GM08714 (cell line): ENCODE measurements around the gene TTC23.

ENCODE experiments used
- H3K4me3 ChIP-seq: fragments of 200-500 bp; sonication (Bioruptor generic); 2 replicates; pipeline ENCODE4 v1.5.1; 2014; ENCODE audit warnings: mild to moderate bottlenecking, low read length, inconsistent platforms
- ZNF274 ChIP-seq: IDR thresholded peaks from 2 replicates; pipeline ENCODE4 v1.6.1; 2012; ENCODE audit warnings: mild to moderate bottlenecking, low read depth, low read length

TTC23 gene

GRCh38 chr15:99187936-99188335 lies 61.4 kb downstream of the TTC23 start:
- TF ChIP-seq ZNF274 = no peak
- no peak overlapping the region for H3K4me3 ChIP-seq

GRCh38 chr15:99185414-99186130 lies 63.8 kb downstream of the TTC23 start:
- no peak for TF ChIP-seq ZNF274
- no peak overlapping the region for H3K4me3 ChIP-seq

- no peak overlapping the region for H3K4me3 ChIP-seq
- no peak for TF ChIP-seq ZNF274
These were observed 66.6 kb downstream of the TTC23 start for GRCh38 chr15:99182791-99183190.

- TF ChIP-seq ZNF274 = no peak
These were observed 67.8 kb downstream of the TTC23 start for GRCh38 chr15:99181545-99181971.

GRCh38 chr15:99180964-99181306 lies 68.4 kb downstream of the TTC23 start:
- TF ChIP-seq ZNF274 = no peak
- H3K4me3 ChIP-seq = no peak overlapping the region

More at GRCh38 chr15:99181545-99181971, 67.8 kb downstream of the TTC23 start:
- no peak overlapping the region for H3K4me3 ChIP-seq

- no peak for TF ChIP-seq ZNF274
- H3K4me3 ChIP-seq = no peak overlapping the region
These were observed 69.1 kb downstream of the TTC23 start for GRCh38 chr15:99180086-99180963.

- TF ChIP-seq ZNF274 = no peak
- H3K4me3 ChIP-seq = no peak overlapping the region
These were observed 71.7 kb downstream of the TTC23 start for GRCh38 chr15:99177679-99178078.

GRCh38 chr15:99176757-99177156 lies 72.6 kb downstream of the TTC23 start:
- TF ChIP-seq ZNF274 = no peak
- no peak overlapping the region for H3K4me3 ChIP-seq

- H3K4me3 ChIP-seq = no peak overlapping the region
- TF ChIP-seq ZNF274 = no peak
These were observed 74.6 kb downstream of the TTC23 start for GRCh38 chr15:99174567-99175395.

- TF ChIP-seq ZNF274 = no peak
These were observed 76.4 kb downstream of the TTC23 start for GRCh38 chr15:99172989-99173388.

GRCh38 chr15:99172171-99172570 lies 77.2 kb downstream of the TTC23 start:
- no peak for TF ChIP-seq ZNF274
- H3K4me3 ChIP-seq = no peak overlapping the region

More at GRCh38 chr15:99172989-99173388, 76.4 kb downstream of the TTC23 start:
- no peak overlapping the region for H3K4me3 ChIP-seq

GRCh38 chr15:99170476-99171065 lies 78.8 kb downstream of the TTC23 start:
- no peak for TF ChIP-seq ZNF274
- no peak overlapping the region for H3K4me3 ChIP-seq

GRCh38 chr15:99169769-99170311 lies 79.5 kb downstream of the TTC23 start:
- TF ChIP-seq ZNF274 = no peak
- no peak overlapping the region for H3K4me3 ChIP-seq
